IPS-NIHi7 (cell line): ENCODE measurements around the gene LENG9.

Source experiments
- DNase-seq: peaks from one replicate; pipeline ENCODE4 v3.0.0; 2012; ENCODE audit warnings: mixed read lengths; ENCODE audit errors: extremely low spot score

Gene LENG9

DNA sequence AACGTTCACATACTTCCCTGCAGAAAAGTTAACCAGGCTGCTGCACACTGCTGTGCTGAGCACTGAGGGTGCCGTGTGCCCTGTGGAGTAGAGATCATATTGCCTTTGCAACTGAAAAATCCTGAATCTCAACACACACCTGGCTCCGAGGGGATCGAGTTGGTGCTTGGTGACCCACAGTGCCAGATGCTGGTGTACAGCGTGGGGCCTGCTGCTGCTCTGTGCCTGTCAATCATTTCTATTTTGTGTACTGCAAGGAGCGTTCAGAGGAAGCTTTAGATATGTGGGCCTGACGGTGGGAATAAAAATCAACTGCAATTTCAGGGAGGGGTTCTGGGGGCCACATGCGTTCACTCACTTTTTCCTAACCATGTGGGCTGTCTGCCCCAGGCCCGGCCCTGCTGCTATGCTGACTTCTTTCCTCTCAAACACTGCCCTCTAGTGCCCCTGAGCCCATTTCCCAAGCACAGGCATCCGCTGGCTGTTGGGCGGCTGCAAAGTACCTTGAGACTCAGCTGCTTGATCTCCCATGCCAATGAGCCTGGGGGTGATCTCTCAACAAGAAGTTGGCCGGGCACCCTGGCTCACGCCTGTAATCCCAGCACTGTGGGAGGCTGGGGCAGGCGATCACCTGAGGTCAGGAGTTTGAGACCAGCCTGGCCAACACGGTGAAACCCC, 24.3 kb downstream of the LENG9 start:
- peak; percentile 83 for DNase-seq

DNA sequence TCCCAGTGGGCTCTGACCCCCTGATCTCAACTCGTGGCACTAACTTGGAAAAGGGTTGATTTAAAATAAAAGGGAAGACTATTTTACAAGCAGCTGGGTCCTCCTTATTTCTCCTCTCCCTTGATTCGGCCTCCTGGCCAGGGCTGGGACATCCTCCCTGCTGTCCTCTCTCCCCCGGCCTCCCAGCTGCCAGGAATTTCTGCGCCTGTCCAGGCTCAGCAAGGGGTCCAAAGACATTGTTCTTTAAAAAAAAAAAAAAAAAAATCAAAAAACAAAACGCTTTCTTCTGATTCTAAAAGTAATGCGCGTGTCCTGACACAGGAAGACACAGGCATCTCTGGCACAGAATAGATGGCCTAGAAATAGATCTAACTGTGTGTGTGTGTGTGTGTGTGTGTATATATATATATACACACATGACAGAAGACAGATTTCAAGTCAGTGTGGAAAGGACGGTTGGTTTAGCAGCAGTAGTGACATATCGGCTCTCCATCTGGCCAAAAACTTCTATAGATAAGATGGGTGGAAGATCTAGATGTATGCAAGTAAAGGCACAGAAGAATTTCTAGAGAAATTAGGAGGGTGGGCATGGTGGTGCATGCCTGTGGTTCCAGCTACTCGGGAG, 26.8 kb downstream of the LENG9 start:
- DNase-seq: no peak

DNA sequence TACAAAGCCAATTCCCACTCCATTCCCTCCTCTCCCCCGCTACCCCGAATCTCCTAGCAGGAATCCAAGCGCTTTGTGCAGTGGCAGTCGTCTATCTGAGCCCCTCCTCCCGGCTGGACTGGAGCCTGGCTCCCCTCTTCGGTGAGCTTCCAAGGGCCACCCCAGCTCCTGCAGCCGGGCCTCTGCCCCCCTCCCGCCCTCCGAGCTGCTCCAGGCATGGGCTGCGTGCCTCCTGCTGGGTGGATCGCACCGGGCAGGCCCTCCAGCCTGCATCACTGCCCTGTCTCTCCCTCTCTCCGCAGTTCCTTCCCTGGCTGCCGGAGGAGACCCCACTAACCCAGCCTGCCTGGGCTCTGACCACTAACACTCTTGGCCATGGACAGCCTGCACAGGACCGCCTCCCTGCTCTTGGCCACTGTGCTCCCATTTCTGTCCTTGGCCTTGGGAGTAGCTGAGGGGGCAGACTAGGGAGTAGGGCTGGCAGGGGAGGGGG, 27.5 kb downstream of the LENG9 start:
- DNase-seq: no peak

- no peak for DNase-seq
Measured at GRCh38 chr19:54435551-54436016, 28.0 kb downstream of the LENG9 start.

DNA sequence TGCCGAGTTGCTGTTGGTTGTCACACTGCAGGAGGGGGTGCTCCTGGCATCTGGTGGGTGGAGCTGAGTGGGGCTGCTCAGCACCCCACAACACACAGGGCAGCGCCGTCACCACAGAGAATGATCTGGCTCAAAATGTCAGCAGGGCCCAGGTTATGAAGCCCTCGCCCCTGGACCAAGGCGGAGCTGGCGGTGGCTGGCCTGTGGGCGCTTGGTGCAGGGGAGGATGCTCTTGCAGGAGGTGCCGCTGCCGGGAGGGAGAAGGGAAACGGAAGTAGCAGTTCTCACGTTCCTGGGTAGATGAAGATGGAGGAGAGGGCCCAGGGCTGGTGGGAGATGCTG, 28.7 kb downstream of the LENG9 start:
- DNase-seq: no peak

- no peak for DNase-seq
Measured at GRCh38 chr19:54434112-54434872, 29.3 kb downstream of the LENG9 start.

DNA sequence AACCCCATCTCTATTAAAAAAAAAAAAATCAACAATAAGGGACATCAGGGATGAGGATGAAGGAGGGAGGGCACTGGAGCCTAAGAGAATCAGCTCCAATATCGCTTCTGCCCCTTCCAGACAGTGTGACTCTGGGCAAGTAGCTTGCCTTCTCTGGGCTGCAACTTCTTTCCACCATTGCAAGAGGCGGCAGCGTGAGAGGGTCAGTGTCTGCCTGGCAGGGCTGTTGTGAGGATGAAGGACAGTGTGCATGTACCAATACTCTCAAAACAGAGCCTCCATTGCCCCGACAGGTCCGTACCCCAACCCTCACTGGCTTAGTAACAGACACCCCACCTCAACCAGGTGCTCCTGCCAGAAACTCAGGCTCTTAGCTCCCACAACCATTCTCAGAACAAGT, 29.9 kb downstream of the LENG9 start:
- DNase-seq: no peak

GRCh38 chr19:54432144-54432738, 31.3 kb downstream of the LENG9 start:
- no peak for DNase-seq

- no peak for DNase-seq
Measured at GRCh38 chr19:54431255-54431838, 32.2 kb downstream of the LENG9 start.

GRCh38 chr19:54430306-54431254, 33.0 kb downstream of the LENG9 start:
- DNase-seq: peak; percentile 90

GRCh38 chr19:54429545-54430227, 33.9 kb downstream of the LENG9 start:
- DNase-seq: no peak

DNA sequence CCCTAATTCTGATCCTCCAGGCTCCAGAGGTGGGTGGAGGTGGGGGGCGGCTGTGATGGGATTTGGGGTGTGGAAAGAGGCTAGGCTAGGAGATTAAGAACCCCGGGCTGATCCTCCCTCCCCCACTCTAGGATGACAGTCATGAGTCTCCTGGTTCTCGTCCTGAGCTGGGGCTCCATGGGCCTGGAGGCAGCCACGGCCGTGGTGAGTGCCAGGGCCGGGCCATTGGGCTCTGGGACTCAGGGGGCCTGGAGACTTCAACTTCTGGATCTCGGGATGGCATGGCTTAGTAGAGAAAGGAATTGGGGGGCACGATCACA, 34.4 kb downstream of the LENG9 start:
- no peak for DNase-seq

GRCh38 chr19:54428323-54429175, 35.0 kb downstream of the LENG9 start:
- DNase-seq: no peak

- no peak for DNase-seq
Measured at GRCh38 chr19:54427586-54427985, 36.0 kb downstream of the LENG9 start.

GRCh38 chr19:54426291-54426931, 37.2 kb downstream of the LENG9 start:
- no peak for DNase-seq

DNA sequence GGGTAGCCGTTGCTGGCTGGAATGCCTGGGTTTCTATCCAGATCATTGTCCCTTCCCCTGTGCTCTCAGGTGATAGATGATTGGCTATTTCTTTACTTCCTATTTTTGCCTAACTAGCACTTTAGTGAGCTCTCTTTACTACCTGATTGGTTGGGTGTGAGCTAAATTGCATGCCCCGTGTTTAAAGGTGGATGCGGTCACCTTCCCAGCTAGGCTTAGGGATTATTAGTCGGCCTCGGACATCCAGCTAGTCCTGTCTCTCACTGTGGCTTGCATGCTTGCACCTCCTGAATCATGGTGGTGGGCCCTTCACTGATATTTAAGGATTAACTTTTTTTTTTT, 38.2 kb downstream of the LENG9 start:
- DNase-seq: no peak

DNA sequence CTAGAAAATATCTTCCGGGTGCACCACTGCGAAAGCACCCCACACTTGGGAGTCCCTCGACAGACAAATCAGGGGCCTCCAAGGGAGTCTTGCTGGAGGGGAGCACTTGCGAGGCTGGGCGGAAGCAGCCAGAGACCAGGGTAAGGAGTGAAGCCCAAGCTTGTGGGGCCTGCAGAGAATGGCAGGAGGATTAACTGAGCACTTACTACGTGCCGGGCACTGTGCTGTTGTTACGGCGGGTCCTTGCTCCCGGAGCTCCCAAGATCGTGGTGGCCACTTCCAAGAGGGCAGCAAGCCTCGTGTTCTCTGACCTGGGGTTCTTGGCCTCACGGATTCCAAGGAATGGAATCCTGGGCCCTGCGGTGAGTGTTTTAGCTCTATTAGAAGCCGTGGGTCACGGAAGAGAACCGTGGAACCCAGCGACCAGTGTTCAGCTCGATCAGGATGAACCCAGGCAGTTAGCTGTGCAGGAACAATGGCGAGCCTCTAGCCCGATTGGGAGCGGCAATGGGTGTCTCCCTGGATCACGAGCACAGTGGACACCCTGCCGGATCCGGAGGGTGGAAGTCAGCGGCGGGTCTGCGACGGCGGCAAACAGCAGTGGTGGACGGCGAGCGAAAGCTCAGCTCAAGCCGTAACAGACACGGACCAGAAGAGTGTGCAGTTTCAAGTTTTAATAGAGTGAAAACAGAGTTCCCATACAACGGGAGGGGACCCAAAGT, 38.8 kb downstream of the LENG9 start:
- DNase-seq: no peak

DNA sequence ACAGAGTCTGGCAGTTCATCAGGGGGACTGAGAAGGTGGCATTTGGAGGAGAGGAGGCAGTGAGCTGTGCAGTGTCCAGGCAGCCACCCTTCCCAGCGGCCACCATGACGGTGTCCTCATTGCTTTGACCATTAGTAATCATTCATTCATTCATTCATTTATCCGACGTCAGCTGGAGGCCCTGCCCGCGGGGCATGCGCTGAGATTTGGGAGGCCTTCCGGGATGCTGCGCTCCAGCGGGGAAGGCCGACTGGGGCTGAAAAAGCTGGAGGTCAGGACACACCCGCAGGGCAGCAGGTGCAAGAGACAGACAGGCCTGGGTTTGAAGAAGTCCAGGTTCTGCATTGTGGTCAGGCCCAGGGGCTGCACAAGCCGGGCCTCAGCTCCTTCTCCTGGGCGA, 39.4 kb downstream of the LENG9 start:
- no peak for DNase-seq
